Subcutaneous adipose tissue (tissue), 4 donors: Measurements from ENCODE around the gene GNAQ. TPM values are rescaled to one million over a fixed set of nuclear protein-coding genes. Genes with fewer than 3 reads are reported as not detected.

Source experiments
- CTCF ChIP-seq: fragments of 450-650 bp; IDR thresholded peaks from one replicate; pipeline ENCODE4 v1.5.1; 2016; ENCODE audit warnings: low read depth, mild to moderate bottlenecking, control low read depth, antibody characterized with exemption, moderate library complexity
- total RNA-seq, 4 donors: library from RNA; depleted of rRNA; stranded (reverse); fragments of >200 nt; gene quantifications; one replicate each; pipeline ENCODE4 v1.1.0, GENCODE V29; 2016

GNAQ gene
- total RNA-seq, 4 donors from 2014 or later, result 41.8 to 100 (median 45.5) TPM

GRCh38 chr9:77770340-77770739, 261.3 kb downstream of the GNAQ start:
- TF ChIP-seq CTCF, result no peak

- no peak for TF ChIP-seq CTCF
Observed at GRCh38 chr9:77769246-77769645, 262.4 kb downstream of the GNAQ start.

- TF ChIP-seq CTCF, result no peak
Observed at GRCh38 chr9:77766587-77766986, 265.0 kb downstream of the GNAQ start.

GRCh38 chr9:77765781-77766259, 265.8 kb downstream of the GNAQ start:
- no peak for TF ChIP-seq CTCF

GRCh38 chr9:77764894-77765780, 266.5 kb downstream of the GNAQ start:
- no peak for TF ChIP-seq CTCF

- TF ChIP-seq CTCF, result no peak
Observed at GRCh38 chr9:77763566-77763965, 268.0 kb downstream of the GNAQ start.

- TF ChIP-seq CTCF, result no peak
Observed at GRCh38 chr9:77759391-77759790, 272.2 kb downstream of the GNAQ start.
